DOHH2 (cell line): ENCODE data around the gene DLX4.

Experiments
- EZH2phosphoT487 ChIP-seq: fragments of 200-600 bp; sonication (generic); IDR thresholded peaks from 2 replicates; pipeline ENCODE4 v1.6.1; 2017; ENCODE audit warnings: borderline replicate concordance, mild to moderate bottlenecking, antibody characterized with exemption, low read length, moderate library complexity, mixed read lengths
- TF ChIP-seq, protein P1 (sequence below): fragments of 200-600 bp; sonication (generic); IDR thresholded peaks from one replicate; pipeline ENCODE4 v1.5.1; 2014; ENCODE audit warnings: antibody characterized with exemption, mild to moderate bottlenecking, low read depth, low read length; ENCODE audit not compliant: poor library complexity, severe bottlenecking

DNA sequence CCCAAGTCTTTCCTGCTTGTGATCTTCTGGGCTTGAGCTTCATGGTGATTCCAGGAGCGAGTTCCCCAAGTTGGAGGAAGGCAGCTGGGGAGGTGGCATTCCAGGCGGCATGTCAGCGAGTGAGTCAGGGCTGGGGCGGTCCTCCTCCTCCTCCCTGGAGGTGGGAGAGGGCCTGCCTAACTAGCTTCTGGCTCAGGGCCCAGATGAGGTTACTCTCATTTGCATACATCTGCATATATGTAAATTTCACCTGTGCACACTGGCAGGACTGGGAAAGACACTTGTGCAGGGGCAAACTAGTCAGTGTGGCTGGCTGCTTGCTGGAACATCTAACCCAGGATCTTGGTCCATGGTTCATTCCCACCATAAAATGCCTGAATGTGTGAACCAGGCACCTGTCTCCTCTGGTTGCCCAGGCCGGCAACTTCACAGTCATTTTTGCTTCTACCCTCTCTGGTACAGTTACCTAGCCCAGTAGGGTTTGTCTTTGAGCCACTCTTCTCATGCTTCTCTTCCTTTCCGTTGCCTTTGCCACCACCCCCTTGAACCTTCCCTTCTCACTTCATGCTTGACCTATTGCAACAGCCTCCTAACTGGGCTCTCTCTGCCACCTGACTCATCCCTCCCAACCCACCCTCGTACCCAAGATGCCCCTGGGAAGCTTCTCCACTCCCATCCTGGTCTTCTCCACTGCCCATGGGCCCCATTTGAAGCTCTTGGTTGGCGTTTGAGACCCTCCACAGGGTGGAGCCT, 9.6 kb upstream of the DLX4 start:
- TF ChIP-seq, protein P1, sequence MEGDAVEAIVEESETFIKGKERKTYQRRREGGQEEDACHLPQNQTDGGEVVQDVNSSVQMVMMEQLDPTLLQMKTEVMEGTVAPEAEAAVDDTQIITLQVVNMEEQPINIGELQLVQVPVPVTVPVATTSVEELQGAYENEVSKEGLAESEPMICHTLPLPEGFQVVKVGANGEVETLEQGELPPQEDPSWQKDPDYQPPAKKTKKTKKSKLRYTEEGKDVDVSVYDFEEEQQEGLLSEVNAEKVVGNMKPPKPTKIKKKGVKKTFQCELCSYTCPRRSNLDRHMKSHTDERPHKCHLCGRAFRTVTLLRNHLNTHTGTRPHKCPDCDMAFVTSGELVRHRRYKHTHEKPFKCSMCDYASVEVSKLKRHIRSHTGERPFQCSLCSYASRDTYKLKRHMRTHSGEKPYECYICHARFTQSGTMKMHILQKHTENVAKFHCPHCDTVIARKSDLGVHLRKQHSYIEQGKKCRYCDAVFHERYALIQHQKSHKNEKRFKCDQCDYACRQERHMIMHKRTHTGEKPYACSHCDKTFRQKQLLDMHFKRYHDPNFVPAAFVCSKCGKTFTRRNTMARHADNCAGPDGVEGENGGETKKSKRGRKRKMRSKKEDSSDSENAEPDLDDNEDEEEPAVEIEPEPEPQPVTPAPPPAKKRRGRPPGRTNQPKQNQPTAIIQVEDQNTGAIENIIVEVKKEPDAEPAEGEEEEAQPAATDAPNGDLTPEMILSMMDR: no peak
- no peak for TF ChIP-seq EZH2phosphoT487
